HFF-Myc (cell line): ENCODE results near the gene CD1E.
"Not testable (repeated sequence)": the region's sequence is repeated elsewhere in the genome, so short reads cannot be mapped to it uniquely, and the experiment has no call there.

Experiments used
- DNase-seq: peaks from one replicate; pipeline ENCODE4 v3.0.0-alpha.2; 2011; ENCODE audit warnings: low read depth; ENCODE audit errors: extremely low read depth
- H3K4me3 ChIP-seq: replicated peaks from 2 replicates; pipeline ENCODE4 v1.5.1; 2011; ENCODE audit warnings: low read depth, mild to moderate bottlenecking, control low read depth, low read length
- TF ChIP-seq, protein P1 (sequence below): IDR thresholded peaks from 2 replicates; pipeline ENCODE4 v1.5.1; 2012; ENCODE audit warnings: mild to moderate bottlenecking, low read depth, low read length, control low read depth; ENCODE audit errors: missing control alignments

Gene CD1E

DNA sequence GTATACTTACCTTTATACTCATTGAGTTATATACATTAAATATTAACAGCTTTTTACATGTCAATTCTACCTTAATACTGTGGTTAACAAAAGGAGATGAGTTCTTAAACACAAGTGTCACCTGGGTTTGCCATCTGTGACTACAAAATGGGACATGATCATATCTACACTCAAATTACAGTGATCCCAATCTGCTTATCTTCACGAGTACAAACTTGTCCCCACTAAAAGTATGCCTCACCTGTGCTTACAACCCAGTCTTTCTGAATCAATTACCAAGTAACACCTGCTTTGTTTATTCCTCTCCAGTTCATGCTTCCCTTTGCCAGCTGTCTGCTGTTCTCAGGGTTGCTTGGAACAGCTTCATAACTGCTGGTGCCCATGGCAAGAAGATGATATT is 8.8 kb downstream of the CD1E start:
- no peak overlapping the region for H3K4me3 ChIP-seq

DNA sequence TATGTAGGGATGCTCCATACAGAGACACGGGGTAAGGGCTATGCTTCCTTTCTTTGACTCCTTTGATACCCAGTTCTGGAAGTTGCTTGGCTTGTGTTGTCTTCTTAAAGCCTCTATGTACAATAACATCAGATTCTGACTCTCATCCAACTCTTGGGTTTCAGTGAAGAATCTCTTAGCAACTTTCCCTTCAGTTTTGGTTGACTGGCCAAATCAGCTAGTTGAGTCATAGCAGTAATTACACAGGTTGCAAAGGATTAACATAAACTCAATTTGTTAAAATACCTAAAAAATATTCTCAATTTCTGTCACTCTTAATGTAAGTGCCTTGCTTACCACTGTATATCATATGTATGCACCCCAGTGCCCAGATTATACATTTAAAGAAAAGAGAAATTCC is 9.2 kb downstream of the CD1E start:
- no peak for DNase-seq
- TF ChIP-seq, protein P1, sequence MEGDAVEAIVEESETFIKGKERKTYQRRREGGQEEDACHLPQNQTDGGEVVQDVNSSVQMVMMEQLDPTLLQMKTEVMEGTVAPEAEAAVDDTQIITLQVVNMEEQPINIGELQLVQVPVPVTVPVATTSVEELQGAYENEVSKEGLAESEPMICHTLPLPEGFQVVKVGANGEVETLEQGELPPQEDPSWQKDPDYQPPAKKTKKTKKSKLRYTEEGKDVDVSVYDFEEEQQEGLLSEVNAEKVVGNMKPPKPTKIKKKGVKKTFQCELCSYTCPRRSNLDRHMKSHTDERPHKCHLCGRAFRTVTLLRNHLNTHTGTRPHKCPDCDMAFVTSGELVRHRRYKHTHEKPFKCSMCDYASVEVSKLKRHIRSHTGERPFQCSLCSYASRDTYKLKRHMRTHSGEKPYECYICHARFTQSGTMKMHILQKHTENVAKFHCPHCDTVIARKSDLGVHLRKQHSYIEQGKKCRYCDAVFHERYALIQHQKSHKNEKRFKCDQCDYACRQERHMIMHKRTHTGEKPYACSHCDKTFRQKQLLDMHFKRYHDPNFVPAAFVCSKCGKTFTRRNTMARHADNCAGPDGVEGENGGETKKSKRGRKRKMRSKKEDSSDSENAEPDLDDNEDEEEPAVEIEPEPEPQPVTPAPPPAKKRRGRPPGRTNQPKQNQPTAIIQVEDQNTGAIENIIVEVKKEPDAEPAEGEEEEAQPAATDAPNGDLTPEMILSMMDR, result no peak
- H3K4me3 ChIP-seq, result no peak overlapping the region

More for the DNA sequence above, 8.8 kb downstream of the CD1E start:
- TF ChIP-seq, protein P1, result no peak
- DNase-seq, result no peak

DNA sequence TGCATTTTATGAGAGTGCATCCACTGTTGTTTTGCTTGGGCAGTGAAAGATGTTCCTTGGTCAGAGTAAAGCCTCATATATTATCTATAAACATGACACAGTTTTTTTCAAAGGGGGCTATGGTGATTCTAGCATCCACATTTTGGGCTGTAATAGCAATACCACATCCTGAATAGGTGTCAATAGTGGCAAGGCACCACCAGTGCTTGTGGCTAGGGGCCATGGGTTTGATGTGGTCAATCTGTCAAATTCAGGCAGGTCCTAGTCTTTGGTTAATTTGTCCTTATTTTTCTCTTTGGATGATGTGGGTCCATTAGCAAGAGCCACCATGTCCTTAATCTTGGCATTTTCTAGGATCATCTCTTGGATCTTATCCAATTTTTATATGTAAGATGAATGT is 13.1 kb downstream of the CD1E start:
- TF ChIP-seq, protein P1, result no peak
- no peak for DNase-seq
- H3K4me3 ChIP-seq, result no peak overlapping the region

DNA sequence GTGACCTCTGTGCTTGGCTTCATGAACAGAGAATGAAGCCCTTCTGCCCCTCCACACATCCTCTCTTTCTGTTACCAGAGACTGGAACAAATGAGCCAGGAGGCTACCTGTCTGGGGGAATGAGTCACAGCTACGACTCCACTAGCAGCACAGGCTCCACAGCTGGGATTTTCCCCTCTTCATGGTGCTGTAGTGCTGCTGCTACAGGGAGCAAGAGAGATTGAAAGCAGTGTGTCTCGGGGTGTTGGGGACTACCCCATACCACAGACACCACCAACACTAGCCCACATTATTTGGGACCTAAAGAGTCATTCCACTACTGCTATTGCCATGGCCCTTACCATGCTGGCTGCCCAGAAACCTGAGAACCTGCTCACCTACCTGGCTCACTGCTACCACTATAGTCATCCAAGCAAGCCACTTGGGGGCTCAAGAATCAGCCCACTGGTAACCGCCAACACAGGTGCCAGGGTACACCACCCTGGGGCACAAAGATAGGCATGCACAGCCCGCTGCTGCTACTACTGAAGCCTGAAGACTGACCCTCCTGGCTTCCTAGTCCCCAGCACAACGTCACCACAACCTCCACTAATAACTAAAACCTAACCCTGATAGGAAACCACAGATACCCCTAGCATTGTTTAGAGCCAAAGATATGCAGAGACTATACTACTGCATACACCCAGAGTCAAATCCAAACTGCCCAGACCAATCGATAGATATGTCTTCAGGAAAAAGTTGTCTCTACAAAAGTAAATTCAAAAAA is 17.7 kb downstream of the CD1E start:
- TF ChIP-seq, protein P1, result no peak
- DNase-seq, result no peak
- H3K4me3 ChIP-seq, result no peak overlapping the region

DNA sequence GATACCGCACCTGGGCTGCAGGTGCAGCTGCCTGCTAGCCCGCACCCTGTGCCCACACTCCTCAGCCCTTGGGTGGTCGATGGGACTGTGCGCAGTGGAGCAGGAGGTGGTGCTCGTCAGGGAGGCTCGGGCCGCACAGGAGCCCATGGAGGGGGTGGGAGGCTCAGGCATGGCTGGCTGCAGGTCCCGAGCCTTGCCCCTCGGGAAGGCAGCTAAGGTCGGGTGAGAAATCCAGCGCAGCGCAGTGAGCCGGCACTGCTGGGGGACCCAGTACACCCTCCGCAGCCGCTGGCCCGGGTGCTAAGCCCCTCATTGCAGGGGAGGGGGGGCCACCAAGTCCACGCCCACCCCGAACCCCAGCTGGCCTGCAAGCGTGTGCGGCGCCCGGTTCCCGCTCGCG is 20.4 kb downstream of the CD1E start:
- DNase-seq, H3K4me3 ChIP-seq: not testable (repeated sequence)

DNA sequence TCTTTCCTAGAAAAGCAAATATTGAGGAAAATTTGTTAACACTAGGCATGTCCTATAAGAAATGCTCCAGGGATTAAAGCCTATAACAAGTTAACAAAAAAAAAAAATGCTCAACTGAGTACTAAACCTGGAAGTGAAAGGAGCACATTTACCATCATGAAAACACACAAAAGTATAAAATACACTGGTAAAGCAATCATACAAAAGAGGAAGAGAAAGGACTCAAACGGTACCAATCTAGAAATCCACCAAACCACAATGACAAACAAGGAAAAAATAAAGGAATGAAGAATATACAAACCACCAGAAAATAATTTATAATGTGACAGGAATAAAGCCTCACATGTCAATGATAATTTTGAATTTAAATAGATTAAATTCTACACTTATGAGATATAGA is 21.2 kb downstream of the CD1E start:
- no peak for DNase-seq
- TF ChIP-seq, protein P1, result no peak
- no peak overlapping the region for H3K4me3 ChIP-seq

DNA sequence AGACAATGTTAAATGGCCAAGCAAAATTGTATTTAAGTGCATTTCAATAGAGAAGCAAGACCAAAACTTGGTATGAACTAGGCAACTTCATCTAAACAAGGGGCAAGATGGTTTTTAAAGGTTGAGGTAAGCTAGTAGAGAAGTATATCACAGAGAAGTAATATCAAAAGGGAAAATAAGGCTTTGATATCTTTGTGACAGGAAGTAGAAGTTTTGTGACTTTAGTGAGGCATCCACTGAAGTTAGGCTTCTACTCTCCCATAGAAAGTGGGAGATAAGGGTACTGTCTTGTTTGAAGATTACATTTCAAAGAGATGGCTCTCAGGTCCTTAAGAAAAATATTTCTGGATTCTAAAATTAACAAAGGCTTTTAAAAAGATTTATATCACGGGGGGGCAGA is 36.6 kb downstream of the CD1E start:
- H3K4me3 ChIP-seq, result no peak overlapping the region
- DNase-seq, result no peak
- TF ChIP-seq, protein P1, result no peak
